Adrenal gland (tissue), 19 donors: ENCODE measurements around the gene PLAGL1. TPM values are rescaled to one million over a fixed set of nuclear protein-coding genes. Genes with fewer than 3 reads are reported as not detected.

Experiments
- DNase-seq, 7 donors: peaks; one replicate each; pipeline ENCODE4 v3.0.0-alpha.2; 2019 to 2020
- H3K27ac ChIP-seq, 5 donors: fragments of 200-600 bp; sonication (generic) in 4 of 5; 1 replicate in 3 of 5; 2 replicates in 2 of 5; pipeline versions ENCODE4 v1.5.1 to v1.8.0; 2016 to 2020; ENCODE audit warnings: mild to moderate bottlenecking in 1 of 5
- H3K27me3 ChIP-seq: fragments of 200-600 bp; 2 replicates; pipeline ENCODE4 v1.8.0; 2021
- H3K36me3 ChIP-seq, 2 donors: fragments of 200-600 bp; replicated peaks in 1 of 2; 1 replicate in 1 of 2; 2 replicates in 1 of 2; pipeline versions ENCODE4 v1.5.1 to v1.8.0; 2018 to 2022
- H3K4me1 ChIP-seq, 2 donors: fragments of 200-600 bp; replicated peaks in 1 of 2; 1 replicate in 1 of 2; 2 replicates in 1 of 2; pipeline versions ENCODE4 v1.5.1 to v1.8.0; 2018 to 2021
- H3K4me3 ChIP-seq, 4 donors: fragments of 200-600 bp; sonication (generic) in 3 of 4; one replicate each; pipeline ENCODE4 v1.5.1; 2016 to 2018
- H3K9me3 ChIP-seq, 3 donors: fragments of 200-600 bp; sonication (generic) in 1 of 3; replicated peaks in 1 of 3; 1 replicate in 2 of 3; 2 replicates in 1 of 3; pipeline versions ENCODE4 v1.5.1 to v1.8.0; 2016 to 2021
- CTCF ChIP-seq, 6 experiments: fragments of 450-650 bp in 4 of 6; fragments of 200-600 bp in 2 of 6; sonication (generic) in 1 of 6; IDR thresholded peaks; 1 replicate in 5 of 6; 2 replicates in 1 of 6; pipeline versions ENCODE4 v1.5.1 to v1.8.0; 2016 to 2021; ENCODE audit warnings: antibody characterized with exemption in 6 of 6, mild to moderate bottlenecking in 2 of 6, moderate library complexity in 1 of 6
- POLR2A ChIP-seq, 2 donors: fragments of 450-650 bp; IDR thresholded peaks; one replicate each; pipeline ENCODE4 v1.6.1; 2017; ENCODE audit warnings: antibody characterized with exemption in 2 of 2, mild to moderate bottlenecking in 2 of 2, moderate library complexity in 1 of 2
- WGBS, 4 donors: extraction: QIAGEN DNeasy Blood & Tissue Kit in 2 of 4; methylation state at CpG; one replicate each; pipeline versions ENCODE4 v1.1.5 to v1.1.7; 2013 to 2017; 5-methylcytosine and 5-hydroxymethylcytosine counted together
- intact Hi-C, 2 donors: fragments of 100-400 bp; cut with DNase I; formaldehyde crosslinking; loops; one replicate each; pipeline versions ENCODE4 v1.14.1 to v1.15.0; 2022 to 2023
- long read RNA-seq, 10 donors: library from polyadenylated mRNA in 3 of 10; unstranded in 2 of 10; stranded (forward) in 1 of 10; transcript quantifications; one replicate each; pipeline ENCODE4 v2.0.0 and lab custom pipeline, GENCODE V29; 2021 to 2026
- polyA plus RNA-seq, 3 donors: library from polyadenylated mRNA; stranded (reverse); fragments of 200-250 nt in 2 of 3; fragments of 350-450 nt in 1 of 3; fragmentation: Illumina TruSeq in 1 of 3; extraction: RNeasy Lipid Tissue Mini Kit (QIAGEN cat#74804) in 1 of 3; gene quantifications; one replicate each; pipeline ENCODE4 v1.2.3, GENCODE V29; 2013 to 2014
- total RNA-seq, 9 donors: library from RNA; depleted of rRNA in 4 of 9; stranded (reverse); fragments of >200 nt in 4 of 9; fragments of 120-200 nt in 1 of 9; fragmentation: NEBNext Ultra II Directional in 1 of 9; extraction: Animal tissue kit (Norgen Biotek cat#: 25700) in 1 of 9; gene quantifications; one replicate each; pipeline versions ENCODE4 v1.1.0 to v1.2.4, GENCODE V29; 2013 to 2023
- donor health status: healthy with polysubstance abuse.
- donor health status: Bipolar disorder and iron deficiency.
- donor health status: DM: yes; HTN: yes; CAD: no.
- donor health status: DM: no; HTN: no; CAD: no.
- donor health status: DM: no; HTN: no; CAD: no.
- donor health status: DM: yes; HTN: yes; CAD: no.

Gene PLAGL1, protein sequence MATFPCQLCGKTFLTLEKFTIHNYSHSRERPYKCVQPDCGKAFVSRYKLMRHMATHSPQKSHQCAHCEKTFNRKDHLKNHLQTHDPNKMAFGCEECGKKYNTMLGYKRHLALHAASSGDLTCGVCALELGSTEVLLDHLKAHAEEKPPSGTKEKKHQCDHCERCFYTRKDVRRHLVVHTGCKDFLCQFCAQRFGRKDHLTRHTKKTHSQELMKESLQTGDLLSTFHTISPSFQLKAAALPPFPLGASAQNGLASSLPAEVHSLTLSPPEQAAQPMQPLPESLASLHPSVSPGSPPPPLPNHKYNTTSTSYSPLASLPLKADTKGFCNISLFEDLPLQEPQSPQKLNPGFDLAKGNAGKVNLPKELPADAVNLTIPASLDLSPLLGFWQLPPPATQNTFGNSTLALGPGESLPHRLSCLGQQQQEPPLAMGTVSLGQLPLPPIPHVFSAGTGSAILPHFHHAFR
- total RNA-seq (100 to 1,000 TPM in 2 of 9 donors, 10 to 100 TPM in 7; 20.4 to 197 (median 78.5) TPM), polyA plus RNA-seq (100 to 1,000 TPM in 2 of 3 donors, 10 to 100 TPM in 1; 27.5 to 101 (median 100) TPM)
- long read RNA-seq, donor 1, transcript PLAGL1-226 (7 exons, 3,229 nt) = minor isoform, 6 of 71 reads
- long read RNA-seq, donor 1, transcript PLAGL1-203 (3 exons, 2,800 nt) = minor isoform, 5 of 71 reads
- long read RNA-seq, donor 1, transcript PLAGL1-220 (6 exons, 723 nt) = major isoform, 7 of 71 reads
- long read RNA-seq, donor 1, partial matches to known transcripts = 48 of 71 reads
- long read RNA-seq, donor 1, other reads (novel, unspliced or antisense) = 0 of 71 reads
- long read RNA-seq, donor 2, transcript PLAGL1-203 (3 exons, 2,800 nt) = major isoform, 10 of 107 reads
- long read RNA-seq, donor 2, transcript PLAGL1-226 (7 exons, 3,229 nt) = minor isoform, 7 of 107 reads
- long read RNA-seq, donor 2, partial matches to known transcripts = 86 of 107 reads
- long read RNA-seq, donor 2, other reads (novel, unspliced or antisense) = 0 of 107 reads
- long read RNA-seq, donor 3, transcript PLAGL1-226 (7 exons, 3,229 nt) = major isoform, 9 of 27 reads
- long read RNA-seq, donor 3, partial matches to known transcripts = 9 of 27 reads
- long read RNA-seq, donor 3, other reads (novel, unspliced or antisense) = 0 of 27 reads
- long read RNA-seq, donor 4, partial matches to known transcripts = 2 of 22 reads
- long read RNA-seq, donor 4, other reads (novel, unspliced or antisense) = 16 of 22 reads
- long read RNA-seq, donor 5, transcript PLAGL1-223 (6 exons, 2,138 nt) = major isoform, 7 of 53 reads
- long read RNA-seq, donor 5, transcript PLAGL1-220 (6 exons, 723 nt) = minor isoform, 6 of 53 reads
- long read RNA-seq, donor 5, transcript PLAGL1-226 (7 exons, 3,229 nt) = minor isoform, 5 of 53 reads
- long read RNA-seq, donor 5, partial matches to known transcripts = 2 of 53 reads
- long read RNA-seq, donor 5, other reads (novel, unspliced or antisense) = 33 of 53 reads
- long read RNA-seq, donor 6, partial matches to known transcripts = 2 of 14 reads
- long read RNA-seq, donor 6, other reads (novel, unspliced or antisense) = 10 of 14 reads
- long read RNA-seq, donor 7, partial matches to known transcripts = 33 of 43 reads
- long read RNA-seq, donor 7, other reads (novel, unspliced or antisense) = 0 of 43 reads
- long read RNA-seq, donor 8, transcript PLAGL1-223 (6 exons, 2,138 nt) = minor isoform, 9 of 84 reads
- long read RNA-seq, donor 8, transcript PLAGL1-226 (7 exons, 3,229 nt) = major isoform, 22 of 84 reads
- long read RNA-seq, donor 8, partial matches to known transcripts = 44 of 84 reads
- long read RNA-seq, donor 8, other reads (novel, unspliced or antisense) = 0 of 84 reads
- long read RNA-seq, donor 9, transcript PLAGL1-203 (3 exons, 2,800 nt) = minor isoform, 9 of 141 reads
- long read RNA-seq, donor 9, transcript PLAGL1-226 (7 exons, 3,229 nt) = major isoform, 11 of 141 reads
- long read RNA-seq, donor 9, transcript PLAGL1-220 (6 exons, 723 nt) = minor isoform, 7 of 141 reads
- long read RNA-seq, donor 9, transcript PLAGL1-223 (6 exons, 2,138 nt) = minor isoform, 5 of 141 reads
- long read RNA-seq, donor 9, partial matches to known transcripts = 106 of 141 reads
- long read RNA-seq, donor 9, other reads (novel, unspliced or antisense) = 0 of 141 reads
- long read RNA-seq, donor 10, partial matches to known transcripts = 20 of 29 reads
- long read RNA-seq, donor 10, other reads (novel, unspliced or antisense) = 0 of 29 reads

GRCh38 chr6:144008120-144008811 lies at the start of gene PLAGL1:
Gene PLAGL1 (minus strand): TSS chr6:144008259. CDS start chr6:143948136, 60,123 bp downstream.
- no peaks in the 10 kb centered on the region for H3K9me3 ChIP-seq
- peak within 1 kb of the TSS in 4 of 5 donors; percentile 21 to 85 (median 70) for H3K27ac ChIP-seq
- peak within 1 kb of the TSS in 3 of 4 donors; percentile 22 to 77 (median 61) for H3K4me3 ChIP-seq
- peaks cover 0 to 8% of the 10 kb centered on the region in 2 donors for H3K4me1 ChIP-seq
- 36 to 70% (median 59%) methylated on average over 33 to 75 of the region's 75 CpGs for WGBS, 4 donors
- DNase-seq = peak; percentile 75 to 84 (median 79)
- no peak for TF ChIP-seq CTCF (IDR thresholded peaks at IDR 0.05)
- peak; percentile 69 to 92 for TF ChIP-seq POLR2A (IDR thresholded peaks at IDR 0.05)
- H3K36me3 ChIP-seq = no peaks in the 10 kb centered on the region
- no peaks in the 10 kb centered on the region for H3K27me3 ChIP-seq
- intact Hi-C loops = no loop called here

- H3K4me1 ChIP-seq = no peaks in the 10 kb centered on the region
- no peak overlapping the region for H3K4me3 ChIP-seq
- H3K27me3 ChIP-seq = no peaks in the 10 kb centered on the region
- H3K36me3 ChIP-seq = no peaks in the 10 kb centered on the region
- no peak for DNase-seq
- 69 to 80% (median 74%) methylated on average over 6 of the region's 6 CpGs for WGBS, 4 donors
- H3K27ac ChIP-seq = no peak overlapping the region
- H3K9me3 ChIP-seq = no peaks in the 10 kb centered on the region
- TF ChIP-seq CTCF (IDR thresholded peaks at IDR 0.05) = no peak
- TF ChIP-seq POLR2A (IDR thresholded peaks at IDR 0.05) = no peak
- intact Hi-C loops = no loop called here
Measured at GRCh38 chr6:144055121-144055931, 47.3 kb upstream of the PLAGL1 start.
